K562 (cell line): ENCODE measurements around the gene TXNRD1. TPM values are rescaled to one million over a fixed set of nuclear protein-coding genes. Genes with fewer than 3 reads are reported as not detected.

Source experiments
- ATAC-seq: fragments of 200-7000 bp; cut with Tn5 transposase; 3 replicates; pipeline ENCODE4 v1.9.1; 2020; ENCODE audit warnings: moderate library complexity
- BruUV-seq: library from RNA; stranded (reverse); fragments of 400-500 nt; replicated peaks from 2 replicates; lab custom pipeline; 2021; lab: Mats Ljungman, UMichigan
- CTCF ChIA-PET: fragments of 300-600 bp; formaldehyde crosslinking; extraction: SDS; loops from one replicate; lab custom pipeline; 2021; ENCODE audit warnings: low intra/inter-chr PET ratio; lab: Yijun Ruan, JAX
- POLR2A ChIA-PET: fragments of 300-600, 350-650 bp; sonication (Branson Sonifier 250); formaldehyde crosslinking; extraction: SDS; loops from one replicate; lab custom pipeline; 2021; ENCODE audit warnings: antibody characterized with exemption, inconsistent platforms; lab: Yijun Ruan, JAX
- DNase-seq, 4 experiments: peaks; one replicate each; pipeline versions ENCODE4 v3.0.0 to v3.0.0-alpha.2; 2011 to 2018; ENCODE audit warnings: low spot score in 3 of 4, mixed read lengths in 3 of 4; ENCODE audit errors: extremely low read depth in 1 of 4
- FAIRE-seq: peaks from 2 replicates; lab custom pipeline; 2011; peaks lifted over from hg19 to GRCh38; lab: Jason Lieb, UNC
- H2AFZ ChIP-seq: 2 replicates; pipeline ENCODE4 v1.6.0; 2011; ENCODE audit warnings: low read depth, low read length, control low read depth, inconsistent platforms
- H3K27ac ChIP-seq: fragments of 200-600 bp; 3 replicates; pipeline ENCODE4 v1.8.0; 2011; ENCODE audit warnings: low read depth, mild to moderate bottlenecking, control low read depth, inconsistent platforms, low read length, moderate library complexity, mixed read lengths; ENCODE audit errors: extremely low read depth
- H3K27me3 ChIP-seq, 2 experiments: fragments of 300-600 bp in 1 of 2; 2 replicates in 1 of 2; 3 replicates in 1 of 2; pipeline versions ENCODE4 v1.6.0 to v1.8.0; 2011; ENCODE audit warnings: inconsistent platforms in 2 of 2, low read length in 2 of 2, mild to moderate bottlenecking in 1 of 2, mixed read lengths in 1 of 2, moderate library complexity in 1 of 2; ENCODE audit not compliant: control insufficient read depth in 2 of 2, insufficient read depth in 2 of 2
- H3K36me3 ChIP-seq: fragments of 300-600 bp; 3 replicates; pipeline ENCODE4 v1.8.0; 2011; ENCODE audit warnings: mild to moderate bottlenecking, low read length, inconsistent platforms; ENCODE audit not compliant: control insufficient read depth, insufficient read depth
- H3K4me1 ChIP-seq, 2 experiments: fragments of 200-600 bp in 1 of 2; replicated peaks in 1 of 2; 2 replicates in 1 of 2; 3 replicates in 1 of 2; pipeline versions ENCODE4 v1.5.1 to v1.8.0; 2011; ENCODE audit warnings: inconsistent platforms in 2 of 2, low read length in 2 of 2, mild to moderate bottlenecking in 1 of 2, mixed read lengths in 1 of 2, moderate library complexity in 1 of 2; ENCODE audit not compliant: control insufficient read depth in 2 of 2, insufficient read depth in 2 of 2
- H3K4me2 ChIP-seq: 2 replicates; pipeline ENCODE4 v1.6.1; 2011; ENCODE audit warnings: low read length, control low read depth, inconsistent platforms, mixed read lengths; ENCODE audit not compliant: insufficient read depth
- H3K4me3 ChIP-seq: fragments of 200-600 bp; sonication (generic), shearing (Covaris generic); 2 replicates; pipeline ENCODE4 v1.5.1; 2016; ENCODE audit warnings: control low read depth, inconsistent platforms
- H3K79me2 ChIP-seq: fragments of 200-600 bp; 3 replicates; pipeline ENCODE4 v1.8.0; 2011; ENCODE audit warnings: low read length, inconsistent platforms; ENCODE audit not compliant: control insufficient read depth, insufficient read depth
- H3K9ac ChIP-seq, 2 experiments: 2 replicates each; pipeline versions ENCODE4 v1.6.0 to v1.6.1; 2011; ENCODE audit warnings: low read depth in 2 of 2, low read length in 2 of 2, control low read depth in 1 of 2, inconsistent platforms in 1 of 2, mild to moderate bottlenecking in 1 of 2, mixed read lengths in 1 of 2; ENCODE audit not compliant: insufficient read depth in 1 of 2
- H3K9me1 ChIP-seq: one replicate; pipeline ENCODE4 v1.6.0; 2011; ENCODE audit warnings: inconsistent platforms, mild to moderate bottlenecking, low read length, moderate library complexity; ENCODE audit not compliant: control insufficient read depth, insufficient read depth
- H3K9me3 ChIP-seq: replicated peaks from 2 replicates; pipeline ENCODE4 v1.5.1; 2011; ENCODE audit warnings: low read depth, low read length, inconsistent platforms; ENCODE audit not compliant: control insufficient read depth, insufficient read depth
- H4K20me1 ChIP-seq: replicated peaks from 2 replicates; pipeline ENCODE4 v1.6.1; 2011; ENCODE audit warnings: low read length, inconsistent platforms, mixed read lengths; ENCODE audit not compliant: control insufficient read depth, insufficient read depth
- CREB3 ChIP-seq: fragments of 450-650 bp; conservative IDR thresholded peaks from 2 replicates; pipeline ENCODE4 v1.6.1; 2016; ENCODE audit warnings: missing genetic modification characterization, low read depth, mild to moderate bottlenecking, missing compliant biosample characterization, moderate library complexity
- HDAC6 ChIP-seq: IDR thresholded peaks from 2 replicates; pipeline ENCODE4 v1.6.1; 2012; ENCODE audit warnings: low read depth, mild to moderate bottlenecking, control low read depth, inconsistent platforms, low read length, moderate library complexity
- HNRNPLL ChIP-seq: fragments of 200-400 bp; formaldehyde crosslinking; IDR thresholded peaks from 2 replicates; pipeline ENCODE4 v1.6.1; 2017; ENCODE audit warnings: low read length, low read depth, mild to moderate bottlenecking; ENCODE audit not compliant: poor library complexity, severe bottlenecking
- MAX ChIP-seq: sonication (generic); formaldehyde crosslinking; IDR thresholded peaks from 2 replicates; pipeline ENCODE4 v1.9.0; 2022; ENCODE audit warnings: mild to moderate bottlenecking, missing genetic modification reagents
- MTA1 ChIP-seq: fragments of 450-650 bp; IDR thresholded peaks from 2 replicates; pipeline ENCODE4 v1.6.1; 2017; ENCODE audit warnings: borderline replicate concordance
- NFXL1 ChIP-seq: fragments of 450-650 bp; formaldehyde crosslinking; IDR thresholded peaks from 2 replicates; pipeline ENCODE4 v1.4.0; 2021; ENCODE audit warnings: mild to moderate bottlenecking
- ZBTB2 ChIP-seq: fragments of 450-650 bp; IDR thresholded peaks from 2 replicates; pipeline ENCODE4 v1.6.1; 2016; ENCODE audit warnings: antibody characterized with exemption
- ZNF24 ChIP-seq: fragments of 450-650 bp; IDR thresholded peaks from 2 replicates; pipeline ENCODE4 v1.6.1; 2016
- ZNF263 ChIP-seq: sonication (generic); formaldehyde crosslinking; IDR thresholded peaks from 2 replicates; pipeline ENCODE4 v1.8.0; 2022; ENCODE audit warnings: mild to moderate bottlenecking, missing genetic modification reagents, borderline replicate concordance
- WGBS: fragments of 100-300 bp; shearing (Covaris generic); methylation state at CpG from one replicate; pipeline ENCODE4 v1.1.6; 2016; ENCODE audit warnings: low coverage, mixed read lengths; ENCODE audit not compliant: insufficient coverage; ENCODE audit errors: missing lambda C conversion rate; 5-methylcytosine and 5-hydroxymethylcytosine counted together
- in situ Hi-C: fragments of 300-500 bp; cut with MboI; formaldehyde crosslinking; loops from 4 replicates; pipeline ENCODE4 v1.15.0; 2018; ENCODE audit warnings: inconsistent platforms, mixed read lengths
- intact Hi-C: fragments of 100-400 bp; cut with micrococcal nuclease; formaldehyde crosslinking; loops from 2 replicates; pipeline ENCODE4 v1.14.2; 2022
- polyA plus RNA-seq, 8 experiments: library from polyadenylated mRNA; depleted of rRNA in 4 of 8; stranded (reverse) in 5 of 8; unstranded in 3 of 8; fragments of >200 nt; fragmentation: Nextera tagmentation in 2 of 8; fragmentation: Illumina TruSeq in 1 of 8; extraction: Ambion mirVana in 2 of 8; extraction: Trizol in 1 of 8; gene quantifications; 2 replicates each; pipeline versions ENCODE4 v1.2.1 to v1.2.3, GENCODE V29; 2011 to 2014; ENCODE audit warnings: inconsistent platforms in 1 of 8, missing spikeins in 1 of 8
- total RNA-seq, 7 experiments: library from RNA; depleted of rRNA in 6 of 7; stranded (reverse); fragments of >200 nt in 6 of 7; fragmentation: Illumina TruSeq in 2 of 7; extraction: Trizol in 2 of 7; gene quantifications; 2 replicates each; pipeline versions ENCODE4 v1.2.1 to v1.2.3, GENCODE V29; 2011 to 2021; ENCODE audit warnings: low replicate concordance in 1 of 7

The TXNRD1 gene
- total and polyA plus RNA-seq, 9 of the 15 experiments (the other 6 are each of a cell fraction or from before 2014, with no cell fraction given): 107 to 189 (median 146) TPM

GRCh38 chr12:104337030-104337558 is 121.5 kb downstream of the TXNRD1 start:
- H2AFZ ChIP-seq: no peak overlapping the region
- TF ChIP-seq NFXL1 (CRISPR knock-in tag): no peak
- no peak for TF ChIP-seq ZBTB2
- no peak for TF ChIP-seq ZNF263 (CRISPR knock-in tag)
- TF ChIP-seq ZNF24: no peak
- TF ChIP-seq MAX (CRISPR knock-in tag): no peak
- no peak for TF ChIP-seq HNRNPLL
- TF ChIP-seq MTA1: no peak
- TF ChIP-seq HDAC6: no peak
- TF ChIP-seq CREB3 (tag): no peak
- TF ChIP-seq, all 486 proteins: peak for 0
- in situ Hi-C loops: no loop called here
- Histone ChIP-seq H3K36me3 (peaks cover 86% of the 10 kb centered on the region), H3K9me1 (no peaks in the 10 kb centered on the region), H4K20me1 (no peaks in the 10 kb centered on the region), H3K4me3 (no peak overlapping the region), H3K27ac (no peak overlapping the region), H3K4me1 (no peaks in the 10 kb centered on the region), H3K9me3 (no peaks in the 10 kb centered on the region), H3K27me3 (no peaks in the 10 kb centered on the region), H3K79me2 (no peaks in the 10 kb centered on the region; the same call in 2 of the 3 replicates), H3K4me2 (no peak overlapping the region), H3K9ac (no peak overlapping the region)
- intact Hi-C loops: no loop called here
- DNase-seq: no peak
- CTCF ChIA-PET: no interaction called here
- no peak for FAIRE-seq
- TSS peak; percentile 10 for BruUV-seq
- POLR2A ChIA-PET: interaction anchor here (0.6 to 1.4 kb wide), 2 partner anchors 10 to 36 kb away, joined by 3 to 6 read pairs; no protein-coding TSS in a partner anchor
- no peak for ATAC-seq
- 81% methylated on average over 7 of the region's 7 CpGs for WGBS
